Cerebellar nuclear complex (tissue), 1 donor: ENCODE measurements around the gene STRC.
"Not testable (repeated sequence)": the region's sequence is repeated elsewhere in the genome, so short reads cannot be mapped to it uniquely, and the experiment has no call there.

Experiments used
- DNase-seq, 2 experiments: peaks; one replicate each; lab custom pipeline; 2025; lab: John Stamatoyannopoulos, UW

The STRC gene

DNA sequence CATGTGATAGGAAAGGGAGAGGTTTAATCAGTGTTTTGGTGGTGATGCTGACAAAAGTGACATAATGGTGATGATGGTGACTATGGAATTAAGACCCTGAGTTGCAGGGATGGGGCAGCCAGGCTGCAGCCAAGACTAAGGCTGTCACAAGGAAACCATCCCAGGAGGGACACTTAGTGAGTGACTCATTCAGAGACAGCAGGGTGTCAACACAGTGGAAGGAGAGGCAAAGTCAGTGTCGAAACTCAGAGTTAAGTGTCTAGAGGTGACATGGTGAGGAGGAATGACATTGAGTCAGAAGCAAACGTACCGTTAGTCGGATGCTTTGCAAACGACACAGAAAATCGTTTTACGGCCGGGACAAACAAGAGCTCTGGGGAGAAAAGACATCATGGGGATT is 54.8 kb downstream of the STRC start:
- not testable (repeated sequence) for DNase-seq

DNA sequence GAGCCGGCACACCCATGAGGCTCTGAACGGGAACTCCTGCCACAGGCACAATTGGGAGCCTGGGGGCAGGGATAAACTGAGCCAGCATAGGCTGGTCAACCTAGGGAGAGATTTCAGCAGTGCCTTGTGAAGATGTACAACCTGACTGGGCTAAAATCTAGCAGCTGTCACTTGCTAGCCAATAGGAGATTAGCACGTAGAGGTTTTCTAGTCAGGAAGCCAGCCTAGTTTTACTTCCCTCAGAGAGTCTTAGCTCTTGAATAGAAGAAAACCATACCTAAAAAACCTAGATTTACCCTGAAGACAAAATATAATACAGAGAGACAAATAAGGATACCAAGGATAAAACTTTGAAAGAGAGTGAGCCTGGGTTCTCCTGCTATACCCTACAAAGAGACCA is 55.8 kb downstream of the STRC start:
- DNase-seq: not testable (repeated sequence)

DNA sequence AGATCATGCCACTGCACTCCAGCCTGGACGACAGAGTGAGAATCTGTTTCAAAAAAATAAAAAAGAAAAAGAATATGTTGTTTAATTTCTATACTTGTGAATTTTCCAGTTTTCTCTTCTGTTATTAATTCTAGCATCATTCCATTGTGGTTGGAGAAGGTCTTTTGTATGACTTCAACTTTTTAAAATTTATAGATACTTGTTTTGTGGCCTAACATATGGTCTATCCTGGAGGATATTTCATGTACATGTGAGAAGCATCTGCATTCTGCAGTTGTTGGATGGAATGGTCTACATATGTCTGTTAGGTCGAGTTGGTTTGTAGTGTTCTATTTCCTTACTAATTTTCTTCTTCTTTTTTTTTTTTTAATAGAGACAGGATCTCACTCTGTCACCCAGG is 65.6 kb downstream of the STRC start:
- DNase-seq: no peak

DNA sequence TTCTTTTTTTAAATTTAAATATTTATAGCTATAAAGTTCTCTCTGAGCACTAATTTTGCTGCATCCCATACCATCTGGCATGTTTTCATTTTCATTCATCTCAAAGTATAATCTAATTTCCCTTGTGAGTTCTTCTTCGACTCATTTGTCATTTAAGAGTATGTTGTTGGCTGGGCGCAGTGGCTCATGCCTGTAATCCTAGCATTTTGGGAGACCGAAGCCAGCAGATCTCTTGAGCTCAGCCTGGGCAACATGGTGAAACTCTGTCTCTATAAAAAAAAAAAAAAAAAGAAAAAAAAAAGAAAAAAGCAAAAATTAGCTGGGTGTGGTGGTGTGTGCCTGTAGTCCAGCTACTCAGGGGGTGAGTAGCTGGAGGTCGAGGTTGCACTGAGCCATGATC is 66.3 kb downstream of the STRC start:
- no peak for DNase-seq

DNA sequence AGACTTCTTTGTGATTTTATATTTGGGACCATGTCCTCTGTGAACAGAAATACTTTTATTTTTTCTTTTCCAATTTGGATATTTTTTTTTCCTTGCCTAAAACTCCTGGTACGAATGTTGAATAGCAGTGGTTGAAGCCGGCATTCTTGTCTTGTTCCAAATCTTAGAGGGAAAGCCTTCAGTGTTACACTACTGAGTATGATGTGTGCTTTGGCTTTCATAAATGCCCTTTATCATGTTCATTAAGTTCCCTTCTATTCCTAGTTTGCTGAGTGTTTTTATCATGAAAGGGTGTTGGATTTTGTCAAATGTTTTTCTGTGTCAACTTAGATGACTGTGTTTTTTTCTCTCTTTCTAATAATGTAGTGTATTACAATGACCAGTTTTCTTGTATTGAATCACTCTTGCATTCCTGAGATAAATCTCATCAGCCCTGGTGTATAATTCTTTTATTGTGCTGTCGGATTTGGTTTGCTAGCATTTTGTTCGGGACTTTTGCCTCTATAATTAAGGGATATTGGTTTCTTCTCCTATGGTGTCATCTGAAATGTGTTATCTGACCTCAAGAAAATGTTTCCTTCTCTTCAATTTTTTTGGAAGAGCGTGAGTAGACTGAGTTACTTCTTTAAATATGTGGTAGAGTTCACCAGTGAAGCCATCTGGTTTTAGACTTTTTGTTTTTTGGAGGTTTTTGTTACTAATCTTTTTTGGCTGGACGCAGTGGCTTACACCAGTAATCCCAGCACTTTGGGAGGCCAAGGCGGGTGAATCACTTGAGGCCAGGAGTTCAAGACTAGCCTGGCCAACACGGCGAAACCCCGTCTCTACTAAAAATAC is 67.9 kb downstream of the STRC start:
- no peak for DNase-seq
